Stimulated activated naive CD4-positive, alpha-beta T cell (primary cell): ENCODE measurements around the gene KIF19.

Experiments used
- DNase-seq, 6 experiments: peaks; one replicate each; lab custom pipeline; 2025; lab: John Stamatoyannopoulos, UW

KIF19 gene

DNA sequence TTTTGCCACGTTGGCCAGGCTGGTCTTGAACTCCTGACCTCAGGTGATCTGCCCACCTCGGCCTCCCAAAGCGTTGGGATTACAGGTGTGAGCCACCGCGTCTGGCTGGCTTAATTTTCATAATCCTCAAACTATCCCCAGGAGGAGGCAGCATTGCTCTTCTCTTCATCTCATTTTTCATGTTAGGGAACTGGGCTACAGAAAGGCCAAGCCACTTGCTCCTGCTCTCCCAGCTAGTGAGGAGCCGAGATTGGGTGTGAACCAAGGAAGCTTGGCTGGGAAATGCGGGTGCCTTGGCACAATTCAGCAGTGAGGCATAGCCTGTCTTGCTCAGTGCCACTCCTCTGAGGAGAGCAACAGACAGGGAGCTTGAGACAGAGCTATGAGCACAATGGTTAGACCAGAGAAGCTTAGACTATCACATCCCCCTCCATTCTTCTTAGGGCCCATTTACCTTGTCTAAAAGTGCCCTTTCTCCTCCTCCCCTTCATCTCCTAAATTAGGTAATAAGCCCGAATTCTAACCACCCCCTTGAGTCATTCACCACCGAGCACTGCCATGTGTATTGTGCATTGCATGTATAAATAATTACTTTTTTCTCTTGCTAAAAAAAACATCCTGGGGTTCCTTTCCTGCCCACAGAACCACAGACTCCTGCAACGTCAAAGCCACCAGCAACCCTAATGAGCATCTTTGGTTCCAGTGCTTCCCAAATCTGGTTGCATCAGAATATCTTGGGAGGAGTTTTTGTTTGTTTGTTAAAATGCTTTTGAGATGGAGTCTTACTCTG, 20.0 kb upstream of the KIF19 start:
- DNase-seq: no peak

DNA sequence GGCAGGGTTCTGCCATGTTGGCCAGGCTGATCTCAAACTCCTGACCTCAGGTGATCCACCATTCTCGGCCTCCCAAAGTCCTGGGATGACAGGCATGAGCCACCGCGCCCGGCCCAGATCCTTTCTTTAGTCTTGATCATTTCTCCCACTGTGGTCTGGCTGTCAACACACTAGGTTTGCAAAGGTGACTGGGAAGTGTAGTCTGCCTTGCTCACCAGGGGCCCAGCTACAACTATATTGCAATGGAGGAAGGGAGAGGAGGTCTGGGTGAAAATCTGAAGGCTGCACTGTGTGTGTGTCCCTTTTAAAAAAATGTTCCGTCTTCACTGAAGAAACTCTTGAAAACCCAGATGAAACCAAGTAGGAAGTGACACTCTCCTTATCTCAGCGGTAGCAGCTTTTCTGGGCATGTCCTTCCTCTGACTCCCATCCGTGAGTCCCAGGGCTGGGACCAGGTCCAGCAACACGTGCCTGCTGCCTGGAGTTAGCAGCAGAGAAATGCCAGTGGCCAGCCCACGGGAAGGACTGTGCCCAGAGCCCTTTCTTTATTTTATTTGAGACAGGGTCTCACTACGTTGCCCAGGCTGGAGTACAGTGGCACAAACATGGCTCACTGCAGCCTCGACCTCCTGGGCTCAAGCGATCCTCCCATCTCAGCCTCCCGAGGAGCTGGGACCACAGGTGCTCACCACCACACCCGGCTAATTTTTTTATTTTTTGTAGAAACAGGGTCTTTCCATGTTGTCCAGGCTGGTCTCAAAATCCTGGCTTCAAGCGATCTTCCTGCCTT, 17.8 kb upstream of the KIF19 start:
- DNase-seq: no peak

DNA sequence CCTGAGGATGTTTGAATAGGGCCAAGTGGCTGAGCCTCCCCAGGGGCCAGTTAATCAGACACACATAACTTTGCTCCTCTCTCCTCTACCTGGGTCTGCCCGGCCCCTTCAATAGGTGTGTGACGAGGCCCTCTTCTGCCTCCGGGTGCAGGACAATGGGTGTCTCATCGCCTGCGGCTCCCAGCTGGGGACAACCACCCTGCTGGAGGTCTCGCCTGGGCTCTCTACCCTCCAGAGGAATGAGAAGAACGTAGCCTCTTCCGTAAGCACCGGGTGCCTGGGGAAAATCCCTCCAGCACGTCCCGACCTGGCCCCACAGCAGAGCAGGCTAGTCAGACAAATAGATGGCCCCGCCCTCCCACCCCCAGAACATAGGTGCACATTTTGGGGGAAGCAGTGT, 16.1 kb upstream of the KIF19 start:
- no peak for DNase-seq

DNA sequence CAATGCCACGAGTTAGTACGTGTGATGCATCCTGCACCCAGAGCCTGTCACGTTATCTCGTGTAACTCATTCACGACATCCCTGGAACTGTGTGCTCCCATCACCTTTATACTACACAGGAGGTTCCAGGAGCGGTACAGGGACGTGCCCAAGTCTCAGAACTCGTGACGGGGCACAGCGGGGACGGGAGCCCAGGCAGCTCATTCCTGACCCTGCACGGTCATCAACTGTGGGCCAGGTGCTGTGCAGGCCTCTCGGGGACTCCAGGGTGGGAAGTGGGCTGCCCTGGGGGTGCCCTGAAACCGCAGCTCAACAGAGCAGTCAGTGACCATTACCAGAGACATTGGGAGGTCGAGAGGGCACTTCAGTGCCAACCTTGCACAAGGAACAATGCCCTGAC, 11.1 kb upstream of the KIF19 start:
- DNase-seq: no peak

DNA sequence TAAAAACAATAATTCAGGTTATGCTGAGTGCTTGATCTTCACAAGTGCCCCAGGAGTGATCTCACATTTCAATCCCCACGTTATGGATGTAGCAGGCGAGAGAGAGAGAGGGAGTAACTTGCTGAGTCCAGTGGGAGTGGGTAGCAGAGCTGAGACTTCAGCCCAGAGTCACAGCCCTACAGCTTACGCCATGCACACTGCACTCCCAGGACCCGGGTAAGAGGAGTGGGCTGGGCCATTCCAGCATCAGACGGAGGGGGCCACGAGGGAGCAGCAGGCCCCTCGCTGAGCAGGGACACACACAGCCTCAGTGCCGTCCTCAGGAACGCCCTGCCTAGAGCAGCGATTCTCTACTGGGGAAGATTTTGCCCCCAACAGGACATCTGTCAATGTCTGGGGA, 9.8 kb upstream of the KIF19 start:
- no peak for DNase-seq

DNA sequence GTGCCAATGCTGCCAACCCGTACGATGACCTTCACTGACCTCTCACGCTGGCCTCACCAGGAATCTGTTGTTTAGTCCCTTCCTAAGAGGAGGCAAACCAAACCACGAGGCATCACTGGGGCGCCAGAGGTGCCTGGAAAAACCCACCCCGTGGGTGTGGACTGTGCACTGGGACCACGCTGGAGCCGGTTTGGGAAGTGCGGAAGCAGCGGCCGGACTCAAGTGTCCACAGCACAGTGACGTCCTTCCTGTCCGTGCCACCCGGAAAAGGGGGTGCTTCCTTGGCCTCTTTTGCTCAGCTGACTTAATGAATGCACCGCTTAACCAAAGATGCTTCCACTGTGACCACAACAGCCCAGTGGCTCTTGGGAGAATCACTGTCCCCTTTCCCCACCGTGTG, 9.0 kb upstream of the KIF19 start:
- no peak for DNase-seq

DNA sequence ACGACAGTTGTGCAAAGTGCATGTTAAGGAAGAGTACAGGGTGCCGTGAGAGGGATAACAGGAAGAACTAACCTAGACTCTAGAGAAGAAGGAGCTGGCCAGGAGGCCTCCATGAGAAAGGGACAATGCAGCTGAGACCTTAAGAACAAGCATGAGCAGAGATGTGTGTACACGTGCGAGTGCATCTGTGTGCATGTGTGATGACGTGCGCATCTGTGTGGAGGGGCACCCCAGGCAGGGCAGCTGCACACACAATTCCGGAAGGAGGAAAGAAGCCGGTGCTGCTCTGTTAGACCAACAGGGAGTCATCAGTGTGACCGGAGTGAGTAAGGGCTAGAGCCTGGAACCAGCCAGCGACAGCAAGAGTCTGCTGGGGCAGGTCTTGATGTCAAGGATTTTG, 7.6 kb upstream of the KIF19 start:
- no peak for DNase-seq

DNA sequence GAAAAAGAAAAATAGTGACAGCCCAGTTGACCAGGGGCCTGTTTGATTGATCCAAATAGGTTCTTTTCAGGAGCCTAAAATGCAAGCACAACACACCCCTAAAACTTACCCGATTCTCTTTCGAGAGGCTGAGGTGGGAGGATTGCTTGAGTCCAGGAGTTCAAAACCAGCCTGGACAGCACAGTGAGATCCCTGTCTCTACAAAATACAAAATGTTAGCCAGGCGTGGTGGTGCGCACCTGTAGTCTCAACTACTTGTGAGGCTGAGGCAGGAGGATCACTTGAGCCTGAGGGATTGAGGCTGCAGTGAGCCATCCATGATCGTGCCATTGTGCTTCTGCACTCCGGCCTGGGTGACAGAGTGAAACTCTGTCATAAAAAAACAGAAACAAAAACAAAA, 1.5 kb upstream of the KIF19 start:
- no peak for DNase-seq

DNA sequence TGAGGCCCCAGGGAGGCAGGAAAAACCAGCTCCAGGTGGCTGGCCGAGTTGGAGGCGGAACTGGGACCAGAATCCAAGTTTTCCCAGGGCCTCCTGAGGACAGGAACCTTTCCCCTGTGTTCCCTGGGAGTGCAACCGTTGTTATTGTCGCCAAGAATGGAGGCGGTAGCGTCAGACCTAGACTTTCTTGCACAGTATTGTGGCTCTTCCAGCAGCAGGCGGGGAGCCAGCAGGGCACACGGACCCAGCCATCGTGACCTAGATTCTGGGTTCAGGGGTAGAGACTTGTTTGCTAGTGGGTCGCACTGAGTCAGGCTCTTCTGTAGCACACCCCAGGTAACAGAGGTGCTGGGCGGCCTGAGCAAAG, 667 bp upstream of the KIF19 start:
- DNase-seq: no peak

DNA sequence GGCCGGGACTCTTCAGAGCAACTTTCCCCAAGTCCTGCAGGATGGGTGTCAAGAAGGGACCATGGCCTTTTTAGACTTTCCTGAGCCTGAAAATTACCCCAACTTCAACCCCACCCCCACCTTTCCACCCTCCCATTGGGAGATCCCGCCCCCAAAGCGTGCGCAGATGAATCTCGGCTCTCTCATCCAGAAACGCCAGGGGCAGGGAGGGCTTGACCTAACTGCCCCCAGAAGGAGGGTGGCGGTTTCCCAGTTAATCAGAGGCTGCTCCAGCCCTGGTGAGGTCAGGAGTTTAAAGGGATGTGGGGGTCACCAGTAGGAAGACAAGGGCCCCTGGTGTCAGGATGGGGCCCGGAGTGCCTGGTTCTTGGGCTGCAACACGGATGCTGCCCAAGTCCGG, 480 bp downstream of the KIF19 start:
- no peak for DNase-seq

DNA sequence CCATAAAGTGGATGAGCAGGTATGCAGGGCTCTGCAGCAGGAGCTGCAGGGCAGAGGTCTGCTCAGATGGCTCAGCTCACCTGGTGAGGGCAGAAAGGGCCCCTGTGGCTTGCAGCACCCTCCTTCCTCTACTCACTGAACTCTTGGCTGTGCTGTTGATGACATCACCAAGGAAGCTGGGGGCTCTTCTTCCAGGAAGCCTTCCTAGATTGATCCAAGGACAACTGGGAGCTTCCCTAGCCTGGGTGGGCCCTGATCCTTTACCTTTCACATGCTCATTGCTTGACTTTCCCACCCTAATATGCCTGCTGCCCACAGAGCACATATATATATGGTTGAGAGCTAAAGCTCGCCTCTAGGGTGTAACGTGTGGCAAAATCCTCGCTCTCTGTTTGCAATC, 2.5 kb downstream of the KIF19 start:
- DNase-seq: no peak

DNA sequence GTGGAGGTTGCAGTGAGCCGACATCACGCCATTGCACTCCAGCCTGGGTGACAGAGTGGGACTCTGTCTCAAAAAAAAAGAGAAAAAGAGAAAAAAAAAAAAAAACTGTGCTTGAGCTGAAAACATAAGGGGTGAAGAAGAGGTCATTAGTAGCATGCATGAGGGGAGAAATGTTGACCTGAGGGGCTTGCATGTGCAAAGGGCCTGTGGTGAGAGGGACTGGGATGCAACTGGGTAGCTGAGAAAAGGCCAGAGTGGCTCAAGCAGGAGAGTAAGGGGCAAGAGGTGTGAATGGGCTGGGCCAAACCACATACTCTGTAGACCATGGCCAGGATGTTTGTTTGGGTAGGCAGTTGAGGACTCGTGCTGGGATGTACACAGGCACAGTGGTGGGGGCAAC, 3.4 kb downstream of the KIF19 start:
- no peak for DNase-seq

DNA sequence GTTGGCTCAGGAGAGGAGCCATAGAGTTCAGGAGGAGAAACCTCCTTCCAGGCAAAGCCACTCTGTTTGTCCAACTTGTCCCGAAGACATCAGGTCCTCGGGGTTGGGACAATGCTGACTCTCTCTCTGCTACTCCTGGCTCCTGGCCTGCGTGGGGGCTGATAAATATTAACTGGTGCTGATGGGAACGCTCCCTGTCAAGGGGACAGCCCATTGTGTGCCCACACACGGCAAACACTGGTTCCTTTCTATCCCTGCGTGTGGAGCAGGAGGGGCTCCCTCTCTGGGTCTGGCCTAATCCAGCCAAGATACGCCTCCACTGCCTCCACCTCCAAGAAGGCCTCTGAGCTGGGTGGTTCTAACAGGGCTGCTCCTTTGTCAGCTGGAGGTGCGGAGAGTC, 4.4 kb downstream of the KIF19 start:
- no peak for DNase-seq

DNA sequence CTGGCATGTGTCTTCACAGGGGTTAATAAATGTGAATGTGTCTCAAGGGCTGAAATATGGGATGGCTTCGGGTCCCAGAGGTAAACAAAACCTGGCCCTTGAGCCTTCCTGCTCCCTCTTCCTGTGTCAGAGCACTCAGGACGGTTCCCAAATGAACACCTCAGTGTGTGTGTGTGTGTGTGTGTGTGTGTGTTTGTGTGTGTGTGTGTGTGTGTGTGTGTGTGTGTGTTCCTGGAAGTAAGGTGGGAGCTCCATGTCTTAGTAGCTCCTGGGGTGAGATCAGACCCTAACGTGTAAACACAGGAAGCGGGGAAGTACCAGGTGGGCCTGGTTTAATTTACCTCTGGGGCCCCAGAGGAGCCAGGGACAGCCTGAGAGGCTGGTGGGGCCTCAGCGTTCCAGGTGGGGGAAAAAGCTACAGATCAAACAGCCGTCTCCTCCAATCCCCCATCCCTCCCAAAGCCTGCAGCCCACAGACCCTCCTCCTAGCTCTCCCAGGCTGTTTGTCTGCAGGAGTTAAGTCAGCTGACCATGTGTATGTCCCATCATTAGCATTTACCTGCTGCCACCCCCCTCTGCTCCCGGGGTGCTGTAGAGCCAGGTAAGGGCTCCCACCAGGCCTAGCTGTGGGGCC, 6.1 kb downstream of the KIF19 start:
- DNase-seq: no peak

DNA sequence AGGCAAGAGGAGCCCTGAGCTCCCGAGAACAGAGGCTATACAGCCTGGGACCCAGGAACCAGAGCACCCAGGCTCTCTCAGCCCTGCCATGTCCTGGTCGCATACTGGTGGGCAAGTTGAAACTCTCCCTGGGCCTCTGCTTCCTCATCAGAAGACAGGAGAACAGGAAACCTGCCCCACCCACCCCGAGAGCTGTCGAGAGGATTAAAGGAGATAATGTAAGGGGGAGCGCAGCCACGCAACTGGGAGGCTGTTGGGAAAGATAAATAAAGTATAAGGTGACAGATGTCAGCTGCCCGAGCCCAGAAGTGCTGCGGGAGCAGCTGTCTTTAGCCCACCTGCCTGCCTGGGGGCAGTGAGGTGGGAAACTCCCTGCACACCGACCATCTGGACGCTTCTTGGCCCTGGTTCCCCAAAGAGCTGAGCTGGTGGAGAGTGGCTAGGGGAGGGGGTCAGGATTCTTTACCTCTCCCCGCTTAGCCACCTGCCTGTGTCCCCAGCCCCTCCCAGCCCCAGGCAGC, 6.8 kb downstream of the KIF19 start:
- DNase-seq: no peak

DNA sequence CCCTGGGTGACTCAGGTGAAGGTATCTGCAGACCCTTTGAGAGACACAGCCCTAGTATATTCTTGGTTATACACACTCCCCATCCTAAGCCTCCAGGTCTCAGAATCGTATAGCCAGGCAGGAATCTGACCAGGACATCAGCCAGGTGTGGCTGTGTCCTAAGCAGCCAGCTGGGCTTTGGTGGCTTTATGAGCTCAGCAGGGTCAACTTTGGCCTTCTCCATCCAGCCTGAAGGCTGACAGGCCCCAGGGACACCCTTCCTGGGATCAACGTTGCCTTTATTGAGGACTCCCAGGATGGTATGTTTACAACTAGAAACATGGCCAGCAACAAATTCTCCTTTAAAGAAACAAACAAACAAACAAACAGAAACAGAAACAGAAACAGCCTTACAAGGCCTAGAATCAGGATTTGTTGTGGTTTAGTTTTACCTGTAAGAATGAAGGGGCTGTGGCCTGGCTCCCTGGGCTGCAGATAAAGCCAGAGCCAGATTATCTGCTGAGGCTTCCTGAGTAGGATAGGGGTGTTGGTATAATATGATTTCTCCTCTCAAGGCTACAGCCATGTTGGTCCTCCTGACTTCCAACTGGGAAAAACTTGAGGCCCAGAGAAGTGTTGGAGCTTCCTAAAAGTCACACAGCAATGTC, 8.5 kb downstream of the KIF19 start:
- no peak for DNase-seq

DNA sequence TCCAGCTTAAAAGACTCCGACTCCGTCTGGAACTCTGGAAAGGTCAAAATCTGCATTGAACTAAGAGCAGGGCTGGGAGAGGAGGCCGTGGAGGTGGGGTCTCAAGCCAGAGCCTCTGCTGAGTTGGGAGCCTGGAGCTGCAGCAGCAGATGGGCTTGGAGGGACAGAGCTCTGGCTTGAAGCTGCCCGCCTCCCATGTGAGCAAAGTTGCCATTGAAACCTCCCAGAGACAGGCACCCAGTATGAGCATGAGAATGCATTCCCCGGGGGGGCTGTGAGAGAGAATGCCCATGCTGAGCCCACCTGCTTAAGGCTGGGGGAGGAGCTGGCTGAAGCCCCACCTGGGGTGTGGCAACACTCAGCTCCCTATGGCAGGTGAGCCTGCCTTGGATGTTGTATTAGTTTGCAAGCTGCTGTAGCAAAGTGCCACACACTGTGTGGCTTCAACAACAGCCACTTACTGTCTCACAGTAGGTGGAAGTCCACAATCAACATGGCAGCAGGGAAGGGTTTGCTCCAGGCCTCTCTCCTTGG, 9.6 kb downstream of the KIF19 start:
- DNase-seq: no peak

DNA sequence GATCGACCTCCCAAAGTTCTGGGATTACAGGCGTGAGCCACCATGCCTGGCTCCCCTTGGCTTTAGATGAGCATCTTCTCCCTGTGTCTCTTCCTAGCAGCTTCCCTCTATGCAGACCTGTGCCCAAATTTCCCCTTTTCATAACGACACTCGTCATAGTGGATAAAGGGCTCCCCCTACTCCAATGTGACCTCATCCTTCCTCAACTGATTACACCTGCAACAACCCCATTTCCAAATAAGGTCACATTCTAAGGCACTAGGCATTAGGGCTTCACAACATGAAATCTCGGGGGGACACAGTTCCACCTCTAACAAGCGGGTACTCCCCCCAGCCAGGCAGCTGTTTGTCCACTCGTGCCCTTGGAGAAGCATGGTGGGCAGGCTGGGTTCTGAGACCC, 10.3 kb downstream of the KIF19 start:
- no peak for DNase-seq

DNA sequence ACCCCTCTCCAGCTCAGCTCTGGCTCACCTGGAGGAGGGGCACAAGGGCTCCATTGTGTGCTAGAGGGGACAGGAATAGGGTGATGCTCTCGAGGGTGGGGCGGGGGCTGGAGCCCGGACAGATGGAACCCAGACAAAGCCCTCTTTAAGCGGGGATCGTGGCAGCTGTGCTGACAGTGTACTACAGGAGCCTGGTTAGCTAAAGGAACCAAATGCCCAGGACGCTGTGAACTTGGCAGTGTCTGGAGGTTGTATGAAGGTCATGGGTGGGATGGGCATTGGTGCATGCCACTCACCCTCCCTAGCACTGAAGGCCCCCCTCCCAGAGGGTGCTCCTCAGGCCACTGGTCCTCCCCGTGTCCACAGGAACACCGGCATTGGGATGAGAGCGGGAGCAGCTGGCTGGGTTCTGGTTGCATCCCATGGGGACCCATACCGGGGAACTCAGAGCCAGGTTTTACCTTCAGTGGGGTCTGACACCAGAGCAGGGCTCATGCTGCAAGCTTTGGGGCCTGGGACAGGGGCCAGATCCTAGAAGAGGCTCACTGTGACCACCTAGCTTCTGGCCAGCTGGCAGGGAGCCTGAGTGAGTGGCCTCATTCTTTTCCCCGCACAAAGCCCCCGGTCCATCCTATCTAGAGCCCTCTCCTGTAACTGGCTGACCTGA, 11.9 kb downstream of the KIF19 start:
- no peak for DNase-seq

DNA sequence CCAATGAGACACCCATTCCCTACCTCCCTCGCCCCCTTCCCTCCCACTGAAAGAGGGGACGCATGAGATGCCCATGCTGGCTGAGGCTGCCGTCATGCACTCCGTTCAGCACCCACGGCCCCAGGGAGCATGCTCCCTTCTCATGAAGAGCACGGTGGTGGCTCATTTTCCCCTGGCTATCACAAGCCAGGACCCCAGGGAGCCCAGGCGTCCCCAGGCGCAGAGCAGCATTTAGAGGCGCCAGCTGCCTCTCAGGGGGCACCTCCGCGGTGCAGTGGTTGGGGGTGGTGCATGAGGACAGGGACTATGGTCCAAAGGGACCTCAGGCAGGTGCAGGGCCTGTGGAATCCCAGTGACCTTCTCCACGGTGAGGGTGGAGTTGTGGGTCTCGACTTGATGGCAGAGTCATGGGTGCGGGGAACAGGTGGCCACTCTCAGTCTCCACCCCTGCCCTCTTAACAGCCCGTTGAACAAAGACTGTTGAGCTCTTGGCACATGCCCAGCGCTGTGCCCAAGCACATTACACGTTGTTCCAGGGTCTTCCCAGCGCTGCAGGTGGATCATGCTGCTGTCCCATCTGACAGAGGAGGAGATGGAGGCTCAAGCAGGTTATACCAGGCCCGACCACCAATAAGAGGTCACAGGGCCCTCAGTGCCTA, 13.6 kb downstream of the KIF19 start:
- no peak for DNase-seq

DNA sequence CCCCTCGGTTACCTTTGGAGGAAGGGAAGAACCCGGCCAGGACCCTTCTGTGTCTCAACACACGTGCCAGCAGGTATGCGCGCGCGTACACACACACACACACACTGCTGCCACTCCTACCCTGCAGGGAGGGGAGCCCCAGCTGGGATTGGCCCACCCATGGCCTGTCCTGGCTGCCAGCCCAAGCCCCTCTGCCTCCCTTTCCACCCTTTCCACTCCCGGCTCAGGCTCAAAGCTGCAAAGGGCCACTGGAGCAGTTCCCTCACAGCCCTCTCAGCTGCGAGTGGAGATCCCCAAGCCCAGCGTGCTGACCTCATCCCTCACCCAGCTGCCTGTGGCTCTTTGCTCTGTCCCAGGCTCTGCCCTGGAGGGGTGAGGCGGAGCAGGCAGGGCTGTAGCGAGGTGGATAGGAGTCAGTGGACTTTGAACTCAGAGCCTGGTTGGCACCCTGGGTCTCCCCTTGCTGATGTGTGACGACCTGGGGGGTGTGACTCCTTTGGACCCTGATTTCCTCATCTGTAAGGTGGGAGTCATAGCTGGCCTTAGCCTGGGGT, 14.5 kb downstream of the KIF19 start:
- no peak for DNase-seq
